Liver (tissue), 3 donors: ENCODE measurements around the gene DNASE2B.

ENCODE experiments used
- ATF3 ChIP-seq: IDR thresholded peaks from 2 replicates; pipeline ENCODE4 v1.6.1; 2016; ENCODE audit warnings: antibody characterized with exemption
- CTCF ChIP-seq: fragments of 150-350 bp; IDR thresholded peaks from 2 replicates; pipeline ENCODE4 v1.5.1; 2017; ENCODE audit warnings: improper control_type of control experiment, low read depth, low read length; ENCODE audit not compliant: missing input control
- FOXA1 ChIP-seq: IDR thresholded peaks from 2 replicates; pipeline ENCODE4 v1.6.1; 2016; ENCODE audit warnings: antibody characterized with exemption
- GABPA ChIP-seq, 2 donors: IDR thresholded peaks in 1 of 2; conservative IDR thresholded peaks in 1 of 2; 2 replicates each; pipeline ENCODE4 v1.6.1; 2016; ENCODE audit warnings: antibody characterized with exemption in 2 of 2, mild to moderate bottlenecking in 1 of 2, moderate library complexity in 1 of 2
- HNF4A ChIP-seq, 2 donors: conservative IDR thresholded peaks; 2 replicates each; pipeline ENCODE4 v1.6.1; 2016; ENCODE audit warnings: antibody characterized with exemption in 2 of 2, mild to moderate bottlenecking in 2 of 2
- MAX ChIP-seq: IDR thresholded peaks from 2 replicates; pipeline ENCODE4 v1.6.1; 2016; ENCODE audit warnings: antibody characterized with exemption
- RAD21 ChIP-seq, 2 donors: IDR thresholded peaks; 2 replicates each; pipeline ENCODE4 v1.6.1; 2016; ENCODE audit warnings: antibody characterized with exemption in 2 of 2, mild to moderate bottlenecking in 2 of 2
- REST ChIP-seq: IDR thresholded peaks from 2 replicates; pipeline ENCODE4 v1.6.1; 2016; ENCODE audit warnings: antibody characterized with exemption, mild to moderate bottlenecking
- TAF1 ChIP-seq: conservative IDR thresholded peaks from 2 replicates; pipeline ENCODE4 v1.6.1; 2016; ENCODE audit warnings: antibody characterized with exemption, mild to moderate bottlenecking
- YY1 ChIP-seq: IDR thresholded peaks from 2 replicates; pipeline ENCODE4 v1.6.1; 2016; ENCODE audit warnings: antibody characterized with exemption, mild to moderate bottlenecking
- donor health status: healthy.
- donor health status: healthy.

- TF ChIP-seq ATF3 (no peak), HNF4A (conservative IDR thresholded peaks at IDR 0.05) (no peak), CTCF (no peak), REST (no peak), YY1 (no peak), GABPA (IDR thresholded peaks at IDR 0.05 in 1 of 2, conservative IDR thresholded peaks at IDR 0.05 in 1 of 2) (no peak), TAF1 (no peak), RAD21 (IDR thresholded peaks at IDR 0.05) (no peak), MAX (no peak), FOXA1 (no peak)
Measured at GRCh38 chr1:84385347-84385746, 12.9 kb upstream of the DNASE2B start.
